ENCODE data around the gene PANK2. TPM values are rescaled to one million over a fixed set of nuclear protein-coding genes. Genes with fewer than 3 reads are reported as not detected.

Gene PANK2
- total RNA-seq, 1 donor from 2014 or later = 59.3 TPM

GRCh38 chr20:3864518-3864917 is 24.7 kb upstream of the PANK2 start:
- Histone ChIP-seq H2AFZ (ENCODE audit: low read depth, low read length) (no peak overlapping the region), H3K79me2 (ENCODE audit: insufficient read depth, low read length) (no peaks in the 10 kb centered on the region), H3K9ac (ENCODE audit: low read length) (no peak overlapping the region), H3K4me3 (ENCODE audit: insufficient read depth, low read depth, low read length) (no peak overlapping the region), H3K4me2 (ENCODE audit: low read length) (no peak overlapping the region), H3K27me3 (ENCODE audit: insufficient read depth, low read length) (no peaks in the 10 kb centered on the region), H4K20me1 (ENCODE audit: insufficient read depth, low read length) (peaks cover 26% of the 10 kb centered on the region), H3K36me3 (ENCODE audit: insufficient read depth, low read length) (peaks cover 34% of the 10 kb centered on the region), H3K9me3 (ENCODE audit: insufficient read depth, low read depth, low read length) (peaks cover 5% of the 10 kb centered on the region), H3K27ac (ENCODE audit: low read depth, low read length) (no peak overlapping the region), H3K4me1 (ENCODE audit: insufficient read depth, low read length) (no peaks in the 10 kb centered on the region)
- Mint-ChIP-seq H3K36me3 (ENCODE audit: low read depth, unreplicated experiment) (peaks cover 35% of the 10 kb centered on the region), H3K27ac (ENCODE audit: unreplicated experiment) (no peak overlapping the region), H3K9me3 (ENCODE audit: unreplicated experiment) (no peaks in the 10 kb centered on the region), H3K4me1 (ENCODE audit: low read depth, unreplicated experiment) (no peaks in the 10 kb centered on the region), H3K4me3 (ENCODE audit: unreplicated experiment) (no peak overlapping the region), H3K27me3 (ENCODE audit: low read depth, unreplicated experiment) (no peaks in the 10 kb centered on the region)
- TF ChIP-seq EZH2 (IDR thresholded peaks at IDR 0.05; ENCODE audit: insufficient read depth, low read length) = no peak
- TF ChIP-seq, protein P1, sequence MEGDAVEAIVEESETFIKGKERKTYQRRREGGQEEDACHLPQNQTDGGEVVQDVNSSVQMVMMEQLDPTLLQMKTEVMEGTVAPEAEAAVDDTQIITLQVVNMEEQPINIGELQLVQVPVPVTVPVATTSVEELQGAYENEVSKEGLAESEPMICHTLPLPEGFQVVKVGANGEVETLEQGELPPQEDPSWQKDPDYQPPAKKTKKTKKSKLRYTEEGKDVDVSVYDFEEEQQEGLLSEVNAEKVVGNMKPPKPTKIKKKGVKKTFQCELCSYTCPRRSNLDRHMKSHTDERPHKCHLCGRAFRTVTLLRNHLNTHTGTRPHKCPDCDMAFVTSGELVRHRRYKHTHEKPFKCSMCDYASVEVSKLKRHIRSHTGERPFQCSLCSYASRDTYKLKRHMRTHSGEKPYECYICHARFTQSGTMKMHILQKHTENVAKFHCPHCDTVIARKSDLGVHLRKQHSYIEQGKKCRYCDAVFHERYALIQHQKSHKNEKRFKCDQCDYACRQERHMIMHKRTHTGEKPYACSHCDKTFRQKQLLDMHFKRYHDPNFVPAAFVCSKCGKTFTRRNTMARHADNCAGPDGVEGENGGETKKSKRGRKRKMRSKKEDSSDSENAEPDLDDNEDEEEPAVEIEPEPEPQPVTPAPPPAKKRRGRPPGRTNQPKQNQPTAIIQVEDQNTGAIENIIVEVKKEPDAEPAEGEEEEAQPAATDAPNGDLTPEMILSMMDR (IDR thresholded peaks at IDR 0.05; ENCODE audit: insufficient read depth, low read depth, low read length) = no peak
- no peak for FAIRE-seq
- DNase-seq (ENCODE audit: low read depth) = no peak

DNA sequence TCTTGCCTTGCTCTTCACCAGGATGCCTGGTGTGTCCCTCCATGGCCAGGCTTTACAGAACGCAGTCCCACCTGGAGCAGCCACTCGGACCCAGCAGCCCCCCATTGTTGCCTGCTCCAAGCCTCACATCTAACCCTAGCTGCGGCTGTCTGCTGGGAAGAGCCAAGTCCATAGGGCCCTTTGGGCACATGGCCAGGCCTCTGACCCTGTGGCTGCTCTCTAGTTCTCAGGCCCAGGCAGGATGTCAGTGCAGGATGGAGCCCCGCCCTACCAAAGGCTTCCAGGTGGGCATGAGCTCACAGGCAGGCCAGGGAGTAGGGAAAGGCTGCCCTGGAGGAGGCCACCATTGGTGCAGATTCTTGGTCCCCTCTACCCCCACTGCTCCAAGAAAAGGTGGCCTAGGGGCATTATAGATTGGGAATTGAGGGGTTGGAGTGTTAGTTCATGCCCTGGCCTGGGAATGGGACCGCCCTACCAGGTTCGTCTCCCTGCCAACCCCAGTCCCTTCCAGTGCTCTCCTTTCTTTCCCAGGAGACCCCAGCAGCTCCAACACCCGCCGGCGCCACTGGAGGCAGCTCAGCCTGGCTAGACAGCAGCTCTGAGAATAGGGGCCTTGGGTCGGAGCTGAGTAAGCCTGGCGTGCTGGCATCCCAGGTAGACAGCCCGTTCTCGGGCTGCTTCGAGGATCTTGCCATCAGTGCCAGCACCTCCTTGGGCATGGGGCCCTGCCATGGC is 23.9 kb upstream of the PANK2 start:
- Mint-ChIP-seq H3K27me3 (ENCODE audit: low read depth, unreplicated experiment) (no peaks in the 10 kb centered on the region), H3K27ac (ENCODE audit: unreplicated experiment) (no peak overlapping the region), H3K9me3 (ENCODE audit: unreplicated experiment) (no peaks in the 10 kb centered on the region), H3K4me3 (ENCODE audit: unreplicated experiment) (no peak overlapping the region), H3K4me1 (ENCODE audit: low read depth, unreplicated experiment) (peaks cover 2% of the 10 kb centered on the region), H3K36me3 (ENCODE audit: low read depth, unreplicated experiment) (peaks cover 35% of the 10 kb centered on the region)
- Histone ChIP-seq H4K20me1 (ENCODE audit: insufficient read depth, low read length) (peaks cover 26% of the 10 kb centered on the region), H2AFZ (ENCODE audit: low read depth, low read length) (no peak overlapping the region), H3K9me3 (ENCODE audit: insufficient read depth, low read depth, low read length) (peaks cover 5% of the 10 kb centered on the region), H3K4me2 (ENCODE audit: low read length) (no peak overlapping the region), H3K27me3 (ENCODE audit: insufficient read depth, low read length) (no peaks in the 10 kb centered on the region), H3K9ac (ENCODE audit: low read length) (no peak overlapping the region), H3K4me3 (ENCODE audit: insufficient read depth, low read depth, low read length) (no peak overlapping the region), H3K27ac (ENCODE audit: low read depth, low read length) (no peak overlapping the region), H3K4me1 (ENCODE audit: insufficient read depth, low read length) (no peaks in the 10 kb centered on the region), H3K36me3 (ENCODE audit: insufficient read depth, low read length) (peaks cover 34% of the 10 kb centered on the region), H3K79me2 (ENCODE audit: insufficient read depth, low read length) (no peaks in the 10 kb centered on the region)
- FAIRE-seq (no peak), DNase-seq (ENCODE audit: low read depth) (no peak)
- TF ChIP-seq, protein P1 (IDR thresholded peaks at IDR 0.05; ENCODE audit: insufficient read depth, low read depth, low read length) = no peak
- no peak for TF ChIP-seq EZH2 (IDR thresholded peaks at IDR 0.05; ENCODE audit: insufficient read depth, low read length)

GRCh38 chr20:3865887-3866407 is 23.2 kb upstream of the PANK2 start:
- Mint-ChIP-seq H3K4me1 (ENCODE audit: low read depth, unreplicated experiment) (peaks cover 6% of the 10 kb centered on the region), H3K36me3 (ENCODE audit: low read depth, unreplicated experiment) (peaks cover 37% of the 10 kb centered on the region)

More at GRCh38 chr20:3865887-3866407, 23.2 kb upstream of the PANK2 start:
- Histone ChIP-seq H3K9me3 (ENCODE audit: insufficient read depth, low read depth, low read length) (peaks cover 5% of the 10 kb centered on the region), H3K9ac (ENCODE audit: low read length) (no peak overlapping the region), H3K36me3 (ENCODE audit: insufficient read depth, low read length) (peaks cover 34% of the 10 kb centered on the region), H3K27me3 (ENCODE audit: insufficient read depth, low read length) (no peaks in the 10 kb centered on the region), H3K4me1 (ENCODE audit: insufficient read depth, low read length) (no peaks in the 10 kb centered on the region), H3K27ac (ENCODE audit: low read depth, low read length) (no peak overlapping the region), H2AFZ (ENCODE audit: low read depth, low read length) (no peak overlapping the region), H3K4me2 (ENCODE audit: low read length) (no peak overlapping the region), H4K20me1 (ENCODE audit: insufficient read depth, low read length) (peaks cover 26% of the 10 kb centered on the region), H3K79me2 (ENCODE audit: insufficient read depth, low read length) (no peaks in the 10 kb centered on the region), H3K4me3 (ENCODE audit: insufficient read depth, low read depth, low read length) (no peak overlapping the region)
- DNase-seq (ENCODE audit: low read depth) (no peak), FAIRE-seq (no peak)
- TF ChIP-seq EZH2 (IDR thresholded peaks at IDR 0.05; ENCODE audit: insufficient read depth, low read length) = no peak
- TF ChIP-seq, protein P1 (IDR thresholded peaks at IDR 0.05; ENCODE audit: insufficient read depth, low read depth, low read length) = no peak
- H3K27me3 Mint-ChIP-seq (ENCODE audit: low read depth, unreplicated experiment) = no peaks in the 10 kb centered on the region
- H3K9me3 Mint-ChIP-seq (ENCODE audit: unreplicated experiment) = no peaks in the 10 kb centered on the region
- no peak overlapping the region for H3K27ac Mint-ChIP-seq (ENCODE audit: unreplicated experiment)
- H3K4me3 Mint-ChIP-seq (ENCODE audit: unreplicated experiment) = no peak overlapping the region
